Medulla oblongata (tissue), 1 donor: ENCODE measurements around the gene MAP4.
"Not testable (repeated sequence)": the region's sequence is repeated elsewhere in the genome, so short reads cannot be mapped to it uniquely, and the experiment has no call there.

ENCODE experiments used
- DNase-seq: peaks from one replicate; pipeline ENCODE4 v3.0.0-alpha.2; 2015; ENCODE audit errors: extremely low spot score

The MAP4 gene

GRCh38 chr3:47846880-47847248 is 169.4 kb downstream of the MAP4 start:
- no peak for DNase-seq

GRCh38 chr3:47846186-47846879 is 169.9 kb downstream of the MAP4 start:
- no peak for DNase-seq

GRCh38 chr3:47841786-47842349 is 174.3 kb downstream of the MAP4 start:
- DNase-seq: no peak

- no peak for DNase-seq
Observed at GRCh38 chr3:47838503-47838902, 177.7 kb downstream of the MAP4 start.

GRCh38 chr3:47836986-47837385 is 179.2 kb downstream of the MAP4 start:
- DNase-seq: peak; percentile 80

GRCh38 chr3:47829482-47829881 is 186.7 kb downstream of the MAP4 start:
- DNase-seq: not testable (repeated sequence)

GRCh38 chr3:47825590-47825989 is 190.6 kb downstream of the MAP4 start:
- DNase-seq: no peak

- peak; percentile 85 for DNase-seq
Observed at GRCh38 chr3:47824541-47825473, 191.4 kb downstream of the MAP4 start.

GRCh38 chr3:47817609-47818008 is 198.6 kb downstream of the MAP4 start:
- DNase-seq: no peak

GRCh38 chr3:47813551-47814177 is 202.6 kb downstream of the MAP4 start:
- no peak for DNase-seq

GRCh38 chr3:47804577-47804976 is 211.6 kb downstream of the MAP4 start:
- DNase-seq: no peak

GRCh38 chr3:47803480-47804025 is 212.7 kb downstream of the MAP4 start:
- DNase-seq: no peak

- DNase-seq: peak; percentile 92
Observed at GRCh38 chr3:47802734-47803479, 213.3 kb downstream of the MAP4 start, which contains the start of gene DHX30. TSS of gene DHX30 (plus strand) at chr3:47803138. CDS start at chr3:47810684, 7,546 bp downstream.
